HG03025 (cell line): ENCODE results near the gene ZMYND10.
A peak's percentile ranks its signal among the peaks of the same experiment; 100 is the strongest.

ENCODE experiments used
- ATAC-seq: cut with Tn5 transposase; IDR thresholded peaks from one replicate; pipeline ENCODE4 v1.9.1; 2021; ENCODE audit warnings: mild to moderate bottlenecking, moderate library complexity; ENCODE audit not compliant: unreplicated experiment, low FRiP score

The ZMYND10 gene

DNA sequence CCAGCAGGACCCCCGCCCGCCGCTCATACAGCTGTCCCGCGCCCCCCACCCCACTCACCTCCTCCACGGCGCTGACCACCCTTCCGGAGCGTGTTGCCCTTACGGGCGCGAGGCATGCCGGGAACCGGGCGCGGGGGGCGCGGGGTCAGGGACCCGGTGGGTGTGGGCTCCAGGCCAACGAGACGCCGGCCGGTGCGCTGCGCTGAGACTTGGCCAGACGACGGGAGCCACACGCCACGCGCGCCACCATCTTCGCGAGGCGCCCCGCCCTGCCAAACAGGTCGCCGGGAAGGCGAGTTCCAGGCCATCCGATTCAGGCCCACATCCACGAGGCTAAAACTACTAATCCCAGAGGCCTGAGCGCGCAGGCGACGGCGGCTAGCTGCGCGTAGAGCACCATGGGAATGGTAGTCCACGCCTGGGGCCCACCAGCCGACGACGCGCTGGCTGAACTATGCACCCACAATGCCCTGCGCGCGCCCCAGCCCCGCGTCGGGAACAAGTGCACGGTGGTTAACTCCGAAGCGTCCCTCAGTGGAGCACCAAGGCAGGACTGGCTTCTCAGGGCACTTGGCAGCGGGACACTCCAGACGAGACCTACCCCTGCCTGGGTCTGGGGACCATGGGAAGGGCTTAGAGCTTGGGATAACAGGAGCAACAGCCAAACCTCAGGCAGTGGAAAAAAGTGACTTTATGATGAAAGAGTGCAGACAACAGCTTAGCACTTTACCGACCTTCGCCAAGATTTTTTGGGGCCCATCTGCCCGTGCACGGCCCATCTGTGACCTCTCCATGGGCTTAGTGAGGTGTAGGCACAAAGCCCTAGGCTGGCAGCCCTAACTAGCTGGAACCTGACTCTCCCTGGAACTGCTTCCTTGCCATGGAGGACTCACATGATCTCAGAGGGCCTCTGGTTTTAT is 53.1 kb downstream of the ZMYND10 start, which contains the start of gene IFRD2:
Gene IFRD2, minus strand, starts transcription at position 271 of the 920 bp plus-strand sequence. Its CDS starts 155 bp downstream, at position 116.
- ATAC-seq: peak; percentile 73
